T-helper 2 cell treated with Interferon-gamma antibody and Interleukin-4, amounts not matched to agents 100 ng/mL and 5 ng/mL, for 36 hours (primary cell): ENCODE measurements around the gene FOSL2. TPM values are rescaled to one million over a fixed set of nuclear protein-coding genes. Genes with fewer than 3 reads are reported as not detected.

Experiments
- intact Hi-C: fragments of 100-400 bp; cut with micrococcal nuclease; formaldehyde crosslinking; loops from one replicate; pipeline ENCODE4 v1.15.1; 2023
- total RNA-seq: library from RNA; stranded (reverse); gene quantifications from 2 replicates; pipeline ENCODE4 v1.2.3, GENCODE V29; 2022

Gene FOSL2
- total RNA-seq, 1 donor from 2014 or later, result 30.5 TPM

GRCh38 chr2:28429636-28430376, 37.1 kb downstream of the FOSL2 start:
- intact Hi-C loops, result no loop called here

DNA sequence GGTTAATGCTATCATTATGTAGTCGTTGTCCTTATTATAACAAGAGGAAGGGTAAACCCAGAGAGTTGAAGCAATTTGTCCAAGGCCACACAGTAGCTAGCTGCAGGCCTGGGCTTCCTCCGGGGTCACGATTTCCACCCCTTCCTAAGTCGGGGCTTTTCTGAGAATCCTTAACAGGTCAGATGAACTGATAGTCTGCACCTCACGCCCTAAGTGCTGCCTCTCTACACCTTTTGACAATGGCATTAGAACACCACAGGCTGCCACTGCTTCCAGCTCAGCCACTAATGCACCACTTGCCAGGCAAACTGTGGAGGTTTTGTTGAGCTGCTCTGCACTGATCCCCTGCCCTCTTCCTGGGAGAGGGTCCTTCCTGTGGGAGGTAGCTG, 37.7 kb downstream of the FOSL2 start:
- intact Hi-C loops, result no loop called here

DNA sequence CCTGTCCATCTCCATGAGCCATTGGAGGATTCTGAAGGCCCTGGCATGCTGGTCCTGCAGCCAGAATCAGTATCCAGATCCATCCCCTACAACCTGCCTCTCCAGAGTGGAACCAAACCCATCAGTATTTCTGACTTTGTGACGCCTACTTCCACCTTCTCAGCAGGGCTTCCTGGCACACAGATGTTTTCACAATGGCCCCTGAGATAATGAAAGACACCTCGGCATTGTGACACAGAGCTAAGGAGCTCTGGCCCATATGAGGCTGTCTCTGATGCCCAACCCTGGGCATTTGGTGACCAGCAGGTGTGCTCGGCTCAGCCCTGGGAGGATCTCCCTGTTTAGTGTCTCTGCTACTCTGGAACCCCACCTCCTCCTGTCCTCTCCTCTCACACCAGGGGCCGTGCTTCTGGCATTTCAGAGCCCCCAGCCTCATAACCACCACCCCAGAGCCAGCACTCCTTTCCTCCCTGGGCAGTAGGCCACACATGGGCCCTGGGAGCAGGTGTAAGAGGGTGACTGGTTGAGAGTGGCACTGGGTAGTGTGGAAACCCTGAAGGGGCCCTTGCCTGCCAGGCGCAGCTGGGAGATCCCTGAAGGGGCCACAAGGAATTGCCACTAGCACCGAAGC, 38.2 kb downstream of the FOSL2 start:
- intact Hi-C loops, result no loop called here

DNA sequence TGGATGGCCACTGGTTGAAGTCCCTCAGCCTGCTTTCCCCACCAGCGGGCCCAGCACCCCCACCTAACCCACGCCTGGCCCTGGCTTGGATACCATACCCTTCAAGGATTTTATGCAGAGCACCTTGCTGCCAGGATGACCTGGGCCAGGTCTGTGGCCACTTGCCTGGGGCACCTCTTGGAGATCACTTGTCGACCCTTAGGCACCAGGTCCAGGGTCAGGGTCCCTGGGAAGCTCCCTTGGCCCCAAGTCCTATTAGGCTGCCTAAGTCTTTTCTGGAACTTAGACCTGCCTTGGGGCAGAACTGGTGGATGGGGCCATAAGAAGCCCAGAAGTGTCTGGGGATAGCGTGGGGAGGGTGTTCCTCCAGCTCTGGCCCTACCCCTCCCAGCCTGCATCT, 39.1 kb downstream of the FOSL2 start:
- intact Hi-C loops, result no loop called here

GRCh38 chr2:28432362-28432761, 39.7 kb downstream of the FOSL2 start:
- intact Hi-C loops, result no loop called here

- intact Hi-C loops, result no loop called here
Observed at GRCh38 chr2:28433215-28433614, 40.6 kb downstream of the FOSL2 start.

DNA sequence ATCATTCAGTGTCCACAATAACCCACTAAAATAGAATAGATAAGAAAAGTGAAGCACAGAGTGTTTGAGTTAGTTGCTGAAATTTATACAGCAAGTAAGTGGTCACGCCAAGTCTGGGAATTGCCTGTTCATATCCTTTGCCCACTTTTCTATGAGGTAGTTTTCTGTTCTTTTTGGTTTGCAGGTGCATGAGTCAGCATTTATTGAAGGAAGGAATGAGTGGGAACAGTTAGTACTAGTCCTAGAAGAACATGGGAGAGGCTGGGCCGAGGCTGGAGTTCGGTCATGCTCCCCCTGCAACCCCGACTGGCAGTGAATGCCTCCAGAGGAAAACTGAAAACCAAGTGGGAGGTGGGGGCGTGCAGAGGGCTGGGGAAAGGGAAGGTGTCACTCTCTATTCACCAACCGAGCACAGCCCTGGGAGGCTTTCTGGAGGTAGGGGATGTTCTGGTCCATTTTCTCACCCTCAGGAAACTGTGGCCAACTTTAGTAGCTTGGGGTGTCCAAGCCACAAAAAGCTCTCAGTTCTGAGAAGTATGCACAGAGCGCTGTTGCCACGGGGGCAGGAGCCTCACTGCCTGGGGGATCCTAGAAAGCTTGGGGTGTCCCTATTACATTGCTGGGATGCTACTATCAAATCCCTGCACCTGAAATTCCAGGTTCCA, 41.4 kb downstream of the FOSL2 start:
- intact Hi-C loops, result no loop called here

DNA sequence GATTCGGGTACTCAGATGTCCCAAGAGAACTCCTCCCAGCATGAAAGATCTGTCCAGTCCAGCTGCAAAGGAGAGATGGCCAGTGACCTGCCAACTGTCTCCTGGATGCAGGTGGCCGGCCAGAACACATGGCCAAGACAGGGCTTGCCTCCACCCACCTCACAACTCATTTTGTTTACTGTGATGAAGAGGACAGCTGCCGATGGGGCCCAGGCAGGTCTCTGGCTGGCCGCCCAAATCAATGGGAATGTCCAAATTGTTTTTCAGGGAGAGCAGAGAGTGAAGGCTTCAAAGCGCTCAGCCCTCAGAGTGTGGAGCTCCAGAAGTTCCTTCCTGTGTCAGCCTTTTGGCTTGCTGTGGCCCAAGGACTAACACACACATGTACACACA, 41.9 kb downstream of the FOSL2 start:
- intact Hi-C loops, result no loop called here

- intact Hi-C loops, result no loop called here
Observed at GRCh38 chr2:28435241-28435640, 42.6 kb downstream of the FOSL2 start.

DNA sequence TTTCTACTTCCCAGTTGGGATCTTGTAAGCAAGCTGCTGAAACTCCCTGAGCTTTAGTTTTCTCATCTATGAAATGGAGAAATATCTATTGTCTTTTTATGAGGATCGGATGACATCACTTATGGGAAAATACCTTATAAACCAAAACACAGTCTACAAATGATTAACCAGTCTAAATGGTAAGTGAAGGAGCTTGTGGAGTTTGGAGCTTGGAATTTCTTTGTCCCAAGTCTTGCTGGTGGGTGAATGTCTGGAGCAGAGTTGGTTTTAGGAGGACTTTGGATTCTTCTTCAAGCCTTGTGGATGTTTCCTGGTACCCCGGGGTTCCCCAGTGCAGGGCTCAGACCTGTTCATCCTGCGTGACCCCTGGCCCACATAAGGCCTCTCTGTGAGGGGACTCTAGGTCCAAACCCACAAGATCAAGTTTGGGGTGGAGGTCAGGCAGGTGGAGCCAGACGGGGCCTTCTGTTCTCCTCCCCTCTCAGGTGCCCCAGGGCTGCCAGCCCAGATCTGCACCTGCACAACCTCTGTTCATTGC, 43.2 kb downstream of the FOSL2 start:
- intact Hi-C loops, result no loop called here

DNA sequence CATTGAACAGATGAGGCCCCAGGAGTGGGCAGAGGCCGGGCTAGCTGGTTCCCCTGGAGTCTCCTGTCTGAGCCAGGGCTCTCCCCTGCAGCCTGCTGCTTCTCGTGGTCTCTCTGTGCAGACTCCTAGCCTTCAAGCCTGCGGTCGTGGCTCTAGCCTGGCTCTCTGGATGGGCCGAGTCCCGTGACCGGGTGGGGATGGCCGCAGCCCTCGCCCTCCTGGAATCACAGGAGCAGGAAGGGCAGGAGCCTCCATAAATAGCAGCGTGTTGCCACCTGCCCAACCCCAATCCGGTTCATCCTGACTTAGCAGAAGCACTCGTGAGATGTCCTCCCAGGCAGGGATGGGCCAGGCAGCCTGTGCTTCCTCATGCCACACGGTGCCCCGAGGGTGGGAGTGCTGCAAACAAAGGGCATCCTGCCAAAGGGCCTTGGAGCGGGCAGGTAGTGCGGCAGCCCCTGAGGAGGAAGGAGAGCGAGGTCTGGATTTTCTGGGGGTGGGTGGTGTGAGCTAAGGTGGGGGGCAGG, 43.9 kb downstream of the FOSL2 start:
- intact Hi-C loops, result no loop called here

DNA sequence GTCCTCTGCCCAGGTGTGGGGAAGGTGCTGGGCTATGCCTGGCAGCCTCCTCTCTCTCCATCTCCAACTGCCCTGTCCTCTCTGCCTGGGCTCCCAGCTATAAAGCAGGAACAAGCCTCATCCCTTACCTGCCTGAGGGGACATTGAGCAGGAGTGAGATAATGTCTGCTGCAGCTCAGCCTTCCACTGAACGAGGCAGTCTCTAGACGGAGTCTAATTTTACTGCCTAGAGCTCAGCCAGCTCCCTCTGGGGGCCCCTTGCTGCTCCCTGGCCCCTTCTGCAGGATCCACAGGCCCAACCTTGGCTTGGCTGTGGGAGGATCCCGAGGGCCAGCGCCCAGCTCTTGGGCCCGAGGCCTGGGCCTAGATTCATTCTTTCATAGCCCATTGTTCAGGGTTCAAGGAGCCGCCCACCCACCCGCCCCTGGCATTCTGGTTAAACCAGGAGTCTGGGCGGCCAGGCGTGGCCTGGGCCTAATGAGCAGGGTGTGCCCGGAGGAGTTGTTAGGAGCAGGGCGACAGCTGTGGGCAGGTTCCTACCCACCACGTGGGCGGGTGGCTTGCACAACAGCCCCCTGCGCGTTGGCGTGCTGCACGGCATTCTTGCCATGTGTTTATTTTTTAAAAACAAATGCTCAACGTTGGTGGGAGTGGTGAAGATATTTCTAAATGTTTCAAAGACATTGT, 44.6 kb downstream of the FOSL2 start:
- intact Hi-C loops, result no loop called here

DNA sequence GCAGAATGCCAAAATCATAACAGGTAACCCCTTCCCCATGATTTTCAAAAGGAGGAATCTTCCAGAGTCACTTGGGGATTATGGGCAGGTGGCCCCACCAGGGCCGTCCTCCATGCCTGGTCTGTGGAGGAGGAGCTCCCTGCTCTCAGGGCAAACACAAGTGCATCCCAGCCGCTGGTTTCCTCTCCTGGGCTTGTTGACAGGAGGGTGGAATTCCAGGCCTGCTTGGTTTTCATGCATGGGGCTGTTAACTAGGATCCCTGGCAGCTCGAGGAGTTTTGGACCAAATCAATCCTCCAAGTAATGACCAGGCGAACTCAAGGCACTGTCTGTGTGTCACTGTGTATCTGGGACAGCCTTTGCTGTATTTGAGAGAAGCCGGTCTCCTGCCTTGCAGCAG, 45.3 kb downstream of the FOSL2 start:
- intact Hi-C loops, result no loop called here

DNA sequence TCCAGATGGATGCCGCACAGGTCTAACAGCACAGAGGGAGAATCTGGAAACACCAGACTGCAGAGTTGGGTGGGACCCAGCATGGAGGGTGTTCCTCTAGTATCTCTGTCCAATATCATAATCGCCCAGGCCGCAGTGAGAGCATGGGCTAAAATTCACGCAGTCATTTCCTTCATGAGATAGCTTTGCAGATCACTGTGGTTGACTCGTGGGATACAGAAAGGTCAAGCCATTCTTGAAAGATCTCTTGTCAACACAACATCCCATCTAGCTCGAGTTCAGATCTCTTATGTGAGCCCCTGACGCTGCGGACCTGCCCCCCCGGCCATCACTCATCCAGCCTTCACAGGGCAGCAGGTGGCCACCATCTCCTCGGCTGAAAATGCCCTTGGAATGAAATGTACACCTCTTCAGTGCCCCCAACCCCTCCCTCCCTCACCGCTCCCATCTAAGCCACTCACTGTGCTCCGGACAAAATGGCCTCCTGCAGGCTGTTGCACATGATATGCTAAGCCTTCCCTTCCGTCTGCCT, 45.9 kb downstream of the FOSL2 start:
- intact Hi-C loops, result no loop called here

GRCh38 chr2:28439127-28439526, 46.5 kb downstream of the FOSL2 start:
- intact Hi-C loops, result no loop called here

- intact Hi-C loops, result no loop called here
Observed at GRCh38 chr2:28439763-28440162, 47.1 kb downstream of the FOSL2 start.

DNA sequence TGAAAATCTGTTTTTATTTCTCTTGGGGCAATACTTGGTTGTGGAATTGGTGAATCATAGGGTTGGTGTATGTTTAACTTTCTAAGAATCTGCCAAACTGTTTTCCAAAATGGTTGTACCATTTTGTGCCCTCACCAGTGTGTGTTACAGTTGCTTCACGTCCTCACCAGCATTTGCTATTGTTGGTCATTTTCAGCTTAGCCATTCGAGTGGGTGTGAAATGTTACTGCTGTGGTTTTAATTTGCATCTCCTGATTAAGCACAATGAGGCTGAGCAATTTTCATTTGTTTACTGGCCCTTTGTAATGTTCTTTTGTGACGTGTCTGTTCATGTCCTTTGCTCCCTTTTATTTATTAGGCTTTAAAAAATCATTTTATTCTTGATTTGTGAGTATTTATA, 49.7 kb downstream of the FOSL2 start:
- intact Hi-C loops, result no loop called here

DNA sequence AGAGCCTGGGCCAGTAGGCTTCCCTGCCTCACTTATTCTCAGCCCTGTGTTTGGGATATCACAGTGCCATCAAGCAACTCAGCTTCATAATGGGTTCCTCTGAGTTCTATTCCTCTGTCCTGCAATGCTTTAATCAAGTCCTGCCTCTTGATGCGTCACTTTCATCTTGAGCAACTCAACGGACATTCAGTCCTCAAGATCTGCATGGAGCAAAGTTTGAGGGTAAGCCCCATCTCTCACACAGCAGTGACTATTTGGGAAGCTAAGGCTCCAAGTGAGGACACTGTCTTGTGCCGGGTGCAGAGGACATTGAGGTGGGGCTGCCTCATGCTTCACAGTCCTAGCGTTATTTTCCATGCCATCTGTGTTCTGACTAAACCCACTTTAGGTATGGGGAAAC, 52.3 kb downstream of the FOSL2 start:
- intact Hi-C loops, result no loop called here

- intact Hi-C loops, result no loop called here
Observed at GRCh38 chr2:28445448-28446258, 53.0 kb downstream of the FOSL2 start.

- intact Hi-C loops, result no loop called here
Observed at GRCh38 chr2:28446531-28446930, 53.9 kb downstream of the FOSL2 start.

DNA sequence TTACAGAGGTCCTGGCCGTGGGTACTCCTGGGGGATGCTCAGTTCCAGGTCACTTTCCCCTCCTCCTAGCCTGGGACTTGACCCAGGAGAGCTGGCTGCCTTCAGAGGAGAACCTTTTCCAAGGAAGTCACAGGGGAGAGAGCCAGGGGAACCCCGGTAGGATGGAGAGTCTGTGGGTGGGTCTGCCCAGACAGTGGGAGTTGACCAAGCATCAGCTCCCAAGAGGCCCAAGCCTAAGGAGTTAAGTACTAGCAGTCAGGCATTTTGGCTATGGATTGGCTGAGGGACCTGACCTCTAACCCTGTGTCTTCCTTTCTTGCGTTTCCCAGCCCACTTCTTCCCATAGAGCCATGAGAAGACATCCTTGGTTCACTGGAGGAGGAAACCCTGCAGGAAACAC, 54.4 kb downstream of the FOSL2 start:
- intact Hi-C loops, result no loop called here
